ENCODE measurements around the gene CADPS2.

- TF ChIP-seq, protein P1, sequence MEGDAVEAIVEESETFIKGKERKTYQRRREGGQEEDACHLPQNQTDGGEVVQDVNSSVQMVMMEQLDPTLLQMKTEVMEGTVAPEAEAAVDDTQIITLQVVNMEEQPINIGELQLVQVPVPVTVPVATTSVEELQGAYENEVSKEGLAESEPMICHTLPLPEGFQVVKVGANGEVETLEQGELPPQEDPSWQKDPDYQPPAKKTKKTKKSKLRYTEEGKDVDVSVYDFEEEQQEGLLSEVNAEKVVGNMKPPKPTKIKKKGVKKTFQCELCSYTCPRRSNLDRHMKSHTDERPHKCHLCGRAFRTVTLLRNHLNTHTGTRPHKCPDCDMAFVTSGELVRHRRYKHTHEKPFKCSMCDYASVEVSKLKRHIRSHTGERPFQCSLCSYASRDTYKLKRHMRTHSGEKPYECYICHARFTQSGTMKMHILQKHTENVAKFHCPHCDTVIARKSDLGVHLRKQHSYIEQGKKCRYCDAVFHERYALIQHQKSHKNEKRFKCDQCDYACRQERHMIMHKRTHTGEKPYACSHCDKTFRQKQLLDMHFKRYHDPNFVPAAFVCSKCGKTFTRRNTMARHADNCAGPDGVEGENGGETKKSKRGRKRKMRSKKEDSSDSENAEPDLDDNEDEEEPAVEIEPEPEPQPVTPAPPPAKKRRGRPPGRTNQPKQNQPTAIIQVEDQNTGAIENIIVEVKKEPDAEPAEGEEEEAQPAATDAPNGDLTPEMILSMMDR (IDR thresholded peaks at IDR 0.05; ENCODE audit: insufficient read depth, low read depth, low read length) = no peak
- TF ChIP-seq EZH2 (IDR thresholded peaks at IDR 0.05; ENCODE audit: insufficient read depth, low read length) = no peak
Measured at GRCh38 chr7:122482212-122482611, 404.0 kb downstream of the CADPS2 start.
